Stimulated activated CD4-positive, alpha-beta T cell treated with anti-CD3 and anti-CD28 coated beads, TNF-alpha, amount 100 ng/mL, for 48 hours (primary cell): Measurements from ENCODE around the gene RNF4.

Experiments used
- DNase-seq, 3 donors: peaks; one replicate each; pipeline ENCODE4 v3.0.0-alpha.2; 2020; ENCODE audit warnings: low read depth in 3 of 3

The RNF4 gene

DNA sequence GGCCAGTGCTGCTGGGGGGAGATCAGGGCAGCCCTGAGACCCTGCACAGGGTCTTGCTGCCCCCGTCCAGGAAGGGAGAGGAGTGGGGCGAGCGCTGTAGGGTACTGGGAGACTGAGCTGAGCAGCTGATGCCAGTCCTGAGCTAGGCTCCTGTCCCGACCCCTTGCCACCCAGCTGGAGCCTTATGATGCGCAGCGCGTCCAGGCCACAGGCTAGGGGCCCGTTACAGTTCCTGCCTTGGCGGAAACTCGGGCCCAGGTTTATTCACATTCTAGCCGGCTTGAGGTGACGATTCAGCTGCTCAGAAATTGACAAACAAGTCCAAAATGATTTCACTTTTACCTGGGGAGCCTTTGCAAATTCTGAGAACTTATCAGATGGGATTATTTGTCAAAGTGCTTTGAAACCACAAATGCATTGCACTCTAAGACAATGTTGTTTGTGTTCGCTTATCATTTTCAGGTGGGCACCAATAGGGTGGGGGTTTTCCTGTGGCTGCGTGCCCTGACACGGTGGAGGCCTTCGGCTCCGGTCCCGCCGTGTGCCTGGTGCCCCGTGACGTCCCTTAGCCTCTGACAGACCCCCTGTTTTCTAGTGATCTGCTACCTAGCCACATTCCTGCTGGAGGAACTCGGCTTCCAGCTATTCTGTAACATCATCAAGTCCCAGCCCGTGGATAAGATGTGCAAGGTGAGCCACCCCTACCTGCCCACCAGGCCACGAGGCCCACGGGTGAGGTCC, 31.3 kb upstream of the RNF4 start:
- no peak for DNase-seq

DNA sequence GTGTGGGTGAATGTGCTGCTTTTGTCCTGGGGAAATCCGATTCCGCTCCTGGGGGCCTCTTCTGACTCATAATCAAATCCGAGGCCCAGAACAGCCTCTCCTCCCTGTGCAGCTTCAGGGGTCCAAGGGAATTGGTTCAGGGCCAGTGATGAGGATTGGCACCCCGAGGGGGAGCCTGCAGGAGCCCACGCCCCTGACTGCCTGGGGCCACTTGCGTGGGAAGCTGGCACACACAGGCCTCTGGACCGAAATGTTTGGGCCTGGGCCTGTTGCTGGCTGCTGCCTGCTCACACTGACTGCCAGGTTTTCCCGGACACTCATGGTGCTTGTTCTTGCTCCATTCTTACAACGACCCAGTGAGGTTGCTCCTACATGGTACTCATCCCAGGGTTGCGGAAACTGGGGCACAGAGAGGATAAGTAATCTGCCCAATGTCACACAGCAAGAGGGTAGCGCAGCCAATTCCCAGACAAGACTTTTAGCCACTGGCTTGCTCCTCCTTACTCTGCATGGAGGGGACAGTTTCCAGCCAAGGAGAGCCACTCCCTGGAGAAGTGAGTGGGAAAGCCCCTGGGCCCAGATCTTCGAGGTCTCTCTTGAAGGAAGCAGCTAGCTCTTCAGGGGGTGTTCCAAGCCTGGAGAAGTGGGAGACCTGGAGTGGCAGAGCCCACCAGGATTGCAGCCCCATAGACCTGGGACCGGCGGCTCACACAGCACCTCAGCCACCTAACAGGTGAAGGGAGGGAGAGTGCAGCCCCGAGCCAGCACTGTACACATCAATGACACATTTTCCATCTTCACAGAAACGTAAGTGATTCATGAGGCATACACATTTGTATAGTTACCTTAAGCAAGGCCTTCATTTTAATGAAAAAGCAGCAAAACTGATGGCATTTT, 29.8 kb upstream of the RNF4 start:
- no peak for DNase-seq

DNA sequence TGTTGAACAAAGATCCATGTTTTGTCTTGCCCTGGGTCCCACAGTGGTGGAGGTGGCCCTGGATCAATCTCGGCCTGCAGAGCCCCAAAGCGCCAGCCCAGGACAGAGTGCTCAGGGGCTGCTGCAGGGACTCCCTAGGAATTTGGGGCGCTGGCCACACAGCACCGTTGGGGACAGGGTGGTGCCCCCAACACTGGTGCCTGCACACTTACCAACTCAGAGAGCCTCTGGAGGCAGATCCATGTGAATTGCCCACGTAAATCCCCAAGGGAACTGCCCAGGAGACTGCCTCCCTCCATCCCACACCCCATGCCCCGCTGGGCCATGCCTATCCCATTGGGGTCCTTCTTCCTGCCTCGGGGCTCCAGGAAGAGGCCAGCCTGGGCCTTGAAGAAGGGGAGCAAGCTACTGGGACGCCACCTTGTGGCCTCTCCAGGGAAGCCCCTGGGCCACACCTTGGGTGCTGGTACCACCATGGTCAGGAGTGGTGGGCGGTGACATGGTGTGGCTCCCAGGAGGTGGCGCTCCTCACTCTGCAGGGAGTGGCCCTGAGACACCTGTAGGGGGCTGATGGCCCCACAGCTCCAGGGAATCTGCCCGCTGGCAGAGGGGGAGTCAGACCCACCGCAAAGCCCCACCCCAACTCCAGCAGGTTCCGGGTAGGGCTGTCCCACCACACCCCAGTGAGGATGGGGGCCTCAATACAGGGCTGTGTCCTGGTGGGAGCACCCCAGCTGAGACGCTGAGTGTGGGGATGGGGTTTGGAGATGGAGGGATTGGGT, 27.3 kb upstream of the RNF4 start:
- DNase-seq, result peak; percentile 65 to 78 (median 74)

DNA sequence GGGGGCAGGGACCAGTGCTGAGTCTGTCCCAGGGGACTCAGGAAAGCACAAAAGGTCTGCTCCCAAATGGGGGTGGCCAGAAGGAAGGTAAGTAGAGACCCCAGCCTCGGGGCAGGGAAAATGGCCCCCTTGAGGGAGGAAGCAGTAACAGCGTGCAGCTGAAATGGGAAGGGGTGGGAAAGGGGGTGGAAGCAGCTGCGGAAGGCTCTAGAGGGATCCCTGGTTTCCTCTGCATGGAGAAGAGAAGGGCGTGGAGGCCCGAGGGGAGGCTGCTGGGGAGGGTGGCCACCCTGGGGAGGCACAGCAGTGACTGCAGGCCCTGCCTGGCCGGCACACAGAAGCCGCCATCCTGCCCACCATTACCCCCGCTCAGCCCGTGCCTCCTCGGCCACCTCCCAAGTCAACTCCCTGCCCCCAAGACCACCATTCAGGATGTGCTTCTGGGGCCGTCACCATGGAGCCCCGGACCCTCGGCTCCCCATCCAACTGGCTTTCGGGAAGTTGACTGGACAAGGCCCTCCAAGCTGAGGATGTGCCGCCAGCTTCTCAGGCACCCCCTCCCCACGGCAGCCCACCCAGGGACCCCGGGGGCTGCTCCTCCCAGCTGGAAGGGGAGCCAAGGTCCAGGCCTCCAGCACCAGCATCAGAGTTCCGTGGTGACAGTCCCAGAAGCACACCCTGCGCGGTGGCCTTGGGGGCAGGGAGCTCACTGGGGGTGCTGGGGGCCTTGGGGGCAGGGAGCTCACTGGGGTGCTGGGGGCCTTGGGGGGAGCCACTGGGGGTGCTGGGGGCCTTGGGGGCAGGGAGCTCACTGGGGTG, 26.5 kb upstream of the RNF4 start:
- no peak for DNase-seq

DNA sequence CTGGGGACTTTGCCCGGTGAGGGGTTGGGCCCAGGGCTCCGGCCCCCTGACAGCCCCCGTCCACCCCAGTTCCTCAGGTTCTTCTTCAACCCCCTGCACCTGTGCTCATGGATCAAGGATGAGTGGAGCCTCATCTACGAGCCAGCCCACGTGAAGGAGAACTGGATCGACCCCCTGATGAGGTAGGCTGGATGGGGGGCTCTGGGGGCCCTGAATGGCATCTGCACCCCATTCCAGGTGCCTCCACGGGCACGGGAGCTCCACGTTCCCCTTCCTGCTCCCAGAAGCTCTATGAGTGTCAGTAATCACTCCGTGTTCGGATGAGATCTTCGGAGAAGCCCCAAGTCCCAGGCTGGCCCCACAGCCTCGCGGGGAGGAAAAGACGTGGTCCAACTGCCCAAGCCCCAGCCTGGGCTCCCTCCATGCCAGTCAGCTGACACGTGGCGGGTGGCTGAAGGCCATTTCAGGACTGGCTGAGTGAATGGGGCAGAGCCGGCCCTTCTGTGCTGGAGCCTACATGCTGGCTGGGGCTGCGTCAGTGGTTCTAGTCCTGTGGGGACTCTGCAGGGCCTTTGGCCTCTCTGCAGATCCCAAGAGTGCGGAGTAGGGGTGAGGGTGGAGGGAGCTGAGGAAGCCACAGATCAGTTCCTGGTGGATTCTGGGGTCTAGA, 25.7 kb upstream of the RNF4 start:
- no peak for DNase-seq

DNA sequence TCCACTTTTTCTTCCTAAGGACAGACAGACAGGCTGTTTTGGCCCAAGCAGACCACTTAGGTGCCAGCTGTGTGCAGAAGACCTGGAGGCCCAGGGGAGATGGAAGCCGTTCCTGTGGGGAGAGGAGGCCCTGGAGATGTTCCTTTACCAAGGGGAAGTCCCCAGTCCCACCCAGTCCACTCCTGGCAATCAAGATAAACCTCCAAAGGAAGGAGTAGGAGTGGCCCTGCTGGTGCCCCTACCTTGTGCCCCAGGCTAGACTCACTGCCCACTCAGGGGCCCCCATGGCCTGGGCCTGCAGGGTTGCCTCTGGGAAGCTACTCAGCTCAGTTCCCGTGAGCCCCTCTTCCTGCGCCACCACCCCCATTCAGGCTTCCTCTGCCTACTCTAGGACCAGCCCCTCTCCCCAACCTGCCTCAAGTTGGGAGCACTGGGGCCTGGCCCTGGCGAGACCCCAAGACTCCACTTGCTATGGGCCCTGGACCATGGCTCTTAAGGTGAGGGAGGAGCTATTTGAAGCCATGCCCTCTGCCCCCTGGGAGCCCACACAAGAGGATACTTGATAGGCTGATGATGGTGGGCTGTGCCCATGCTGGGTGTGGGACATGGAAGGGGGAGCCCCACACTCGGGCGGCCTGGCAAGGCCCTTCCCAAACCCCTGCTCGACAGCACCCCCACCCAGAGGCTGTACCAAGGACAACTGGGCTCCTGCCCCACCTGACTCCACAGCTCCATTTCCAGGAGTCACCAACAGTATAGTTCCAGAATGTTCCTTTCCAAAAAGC, 24.8 kb upstream of the RNF4 start:
- DNase-seq, result no peak

DNA sequence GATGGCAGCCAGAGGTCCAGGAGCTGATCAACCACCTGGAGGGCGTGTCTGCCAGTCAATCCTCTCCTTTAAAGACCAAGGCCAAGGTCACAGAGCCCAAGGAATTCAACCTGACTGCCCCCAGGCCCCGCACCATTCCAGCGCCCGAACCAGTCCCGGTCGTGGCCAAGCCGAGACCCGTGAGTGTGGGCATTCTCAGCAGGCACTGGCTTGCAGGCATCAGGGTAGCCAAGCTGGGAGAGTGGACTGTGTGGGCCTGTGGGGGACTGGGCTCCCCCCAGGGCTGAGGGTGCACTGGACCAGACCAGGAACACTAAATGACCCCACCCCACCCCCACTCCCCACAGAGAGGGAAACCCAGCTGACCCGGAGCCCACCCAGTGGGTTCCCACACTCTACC, 23.8 kb upstream of the RNF4 start:
- no peak for DNase-seq

DNA sequence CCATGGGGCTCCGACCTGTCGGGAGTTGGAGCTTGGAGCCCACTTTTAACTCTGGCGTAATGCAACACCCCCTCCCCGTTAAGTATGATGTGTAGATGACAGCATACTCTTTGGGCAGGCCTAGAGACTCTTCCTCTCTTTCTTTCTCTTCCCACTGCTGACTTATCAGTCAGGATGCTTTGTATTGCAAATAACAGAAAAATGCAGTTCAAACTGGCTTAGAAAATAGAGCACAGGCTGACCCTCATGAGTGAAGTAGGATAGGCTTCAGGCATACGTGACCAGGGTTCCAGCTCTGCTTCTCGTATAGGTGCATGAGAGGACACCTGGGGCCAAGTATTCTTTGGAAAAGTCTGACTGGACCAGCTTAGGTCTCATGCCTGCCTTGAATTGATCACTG, 23.3 kb upstream of the RNF4 start:
- no peak for DNase-seq

DNA sequence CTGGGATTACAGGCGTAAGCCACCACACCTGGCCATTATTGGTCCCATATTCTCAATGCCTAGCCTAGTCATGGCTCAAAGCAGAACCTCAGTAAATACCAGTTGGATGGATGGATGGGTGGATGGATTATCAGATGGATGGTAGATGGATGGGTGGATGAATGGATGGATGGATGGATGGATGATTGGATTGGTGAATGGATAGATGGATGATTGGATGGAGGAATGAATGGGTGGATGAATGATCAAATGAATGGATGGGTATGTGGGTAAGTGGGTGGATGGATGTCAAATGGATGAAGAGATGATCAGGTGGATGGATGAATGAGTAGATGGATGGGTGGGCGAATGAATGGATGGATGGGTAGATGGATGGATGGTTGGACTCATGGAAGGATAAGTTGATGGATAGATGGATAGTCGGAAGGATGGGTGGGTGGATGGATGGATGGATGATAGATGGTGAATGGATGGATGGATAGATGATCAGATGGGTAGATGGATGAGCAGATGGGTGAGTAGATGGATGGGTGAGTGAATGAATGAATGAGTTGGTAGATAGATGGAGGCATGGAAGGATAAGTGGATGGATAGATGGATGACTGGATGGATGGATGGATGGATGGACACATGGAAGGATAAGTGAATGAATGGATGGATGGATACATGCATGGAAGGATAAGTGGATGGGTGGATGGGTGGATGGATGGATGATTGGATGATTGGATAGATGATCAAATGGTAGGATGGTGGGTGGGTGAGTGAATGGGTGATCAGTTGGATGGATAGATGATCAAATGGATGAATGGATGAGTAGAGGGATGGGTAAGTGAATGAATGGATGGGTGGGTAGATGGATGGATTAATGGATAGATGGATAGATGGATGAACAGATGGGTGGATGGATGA, 22.0 kb upstream of the RNF4 start:
- no peak for DNase-seq

DNA sequence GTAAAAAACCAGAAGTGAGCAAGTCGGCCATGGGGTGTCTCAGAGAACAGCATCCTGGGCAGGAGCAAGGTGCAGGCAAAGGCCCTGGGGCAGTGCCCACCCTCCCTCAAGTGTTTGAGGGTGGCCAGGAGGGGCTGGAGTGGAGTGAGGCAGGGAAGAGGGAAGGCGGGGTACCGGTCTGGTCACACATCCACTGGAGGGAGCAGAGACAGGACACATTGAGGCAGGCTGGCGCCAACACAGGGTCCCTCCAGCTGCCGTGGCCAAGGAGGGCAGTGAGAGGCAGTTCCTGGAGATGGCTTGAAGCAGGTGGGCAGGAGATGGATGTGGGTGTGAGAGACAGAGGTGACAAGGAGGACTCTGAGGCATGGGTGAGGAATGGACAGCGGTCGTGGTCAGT, 20.3 kb upstream of the RNF4 start:
- no peak for DNase-seq

DNA sequence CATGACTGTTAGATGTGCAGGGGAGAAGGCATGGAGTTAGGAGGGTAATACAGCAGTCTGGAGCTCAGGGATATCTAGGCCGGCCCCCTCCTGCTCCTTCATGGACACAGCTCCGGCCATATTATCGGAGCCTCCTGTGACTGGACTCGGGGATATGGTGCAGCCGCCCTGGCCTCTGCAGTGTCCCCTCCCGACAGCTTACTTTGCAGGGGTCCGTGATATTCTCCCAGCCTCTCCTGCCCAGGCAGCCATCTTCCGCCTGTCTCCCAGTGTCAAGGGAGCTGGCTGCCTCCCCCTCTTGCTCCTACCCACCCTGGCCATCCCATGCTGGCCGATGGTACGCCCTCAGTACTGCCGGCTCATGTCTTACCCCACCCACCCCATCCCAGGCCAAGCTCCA, 19.9 kb upstream of the RNF4 start:
- DNase-seq, result no peak

DNA sequence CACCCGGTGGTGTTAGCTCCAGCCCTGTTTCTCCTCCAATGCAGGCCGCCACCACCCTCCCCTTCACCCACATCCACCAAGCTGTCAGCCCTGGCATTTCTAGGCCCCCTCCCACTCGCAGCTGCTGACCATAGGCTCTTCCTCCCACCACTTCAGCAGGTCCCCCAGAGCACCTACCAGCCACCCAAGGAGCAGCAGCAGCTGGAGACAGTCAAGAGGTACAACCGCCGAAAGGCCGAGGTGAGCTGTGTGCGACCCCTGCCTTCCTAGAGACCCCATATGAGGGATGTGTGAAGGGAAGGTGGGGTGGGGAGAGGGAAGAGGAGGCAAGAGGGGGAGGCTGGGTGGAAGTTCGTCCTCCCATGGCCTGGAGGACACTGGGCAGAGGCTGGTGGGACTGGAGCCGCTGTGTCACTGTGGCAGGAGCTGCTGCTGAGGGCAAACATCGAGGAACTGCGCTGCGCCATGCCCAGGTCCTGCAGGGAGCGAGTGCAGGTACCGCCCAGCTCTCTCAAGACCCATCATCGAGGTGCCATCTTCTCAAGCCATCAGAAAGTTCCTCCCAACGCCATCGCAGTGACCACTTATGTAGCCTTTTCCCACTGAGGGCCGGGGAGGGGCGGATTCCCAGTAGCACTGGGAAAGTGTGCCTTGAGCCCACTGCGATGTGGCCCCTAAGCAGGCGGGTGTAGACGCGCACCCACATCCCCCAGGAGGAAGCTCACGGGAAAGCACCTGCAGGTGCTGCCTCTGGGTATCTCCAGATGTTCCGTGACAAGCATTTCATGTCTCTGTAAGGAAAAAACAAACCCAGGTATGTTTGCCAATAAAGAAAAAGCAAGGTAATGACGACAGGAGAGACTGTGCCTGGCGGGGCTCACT, 19.2 kb upstream of the RNF4 start:
- no peak for DNase-seq

DNA sequence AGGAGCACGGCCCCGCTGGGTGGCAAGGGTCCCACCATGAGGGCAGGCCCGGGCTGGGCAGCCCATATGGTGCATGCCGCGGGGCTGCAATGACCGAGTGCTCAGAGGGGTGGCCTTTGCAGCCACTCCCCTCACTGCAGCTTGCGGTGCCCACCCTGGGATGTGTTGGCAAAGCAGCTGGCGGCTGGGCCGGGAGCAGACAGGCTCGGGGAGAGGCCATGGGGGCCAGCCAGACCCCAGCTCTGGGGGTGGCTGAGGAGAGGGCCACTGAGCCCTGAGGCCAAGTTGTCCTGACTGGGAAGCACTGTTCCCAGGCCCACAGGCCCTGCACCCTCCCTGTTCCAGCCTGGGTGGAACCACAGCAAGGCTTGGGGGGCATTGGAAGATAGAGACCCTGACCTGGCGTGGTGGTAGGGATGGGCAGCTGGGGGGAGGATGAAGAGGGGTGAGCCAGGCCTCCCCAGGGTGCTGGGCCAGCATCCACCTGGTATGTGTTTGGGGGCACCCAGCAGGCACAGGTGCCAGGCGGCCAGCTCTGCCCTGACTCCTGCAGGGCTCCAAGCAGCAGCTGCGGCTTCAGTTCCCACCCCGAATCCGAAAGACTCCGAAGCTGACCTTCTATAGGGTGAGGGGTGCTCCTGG, 18.4 kb upstream of the RNF4 start:
- DNase-seq, result no peak

DNA sequence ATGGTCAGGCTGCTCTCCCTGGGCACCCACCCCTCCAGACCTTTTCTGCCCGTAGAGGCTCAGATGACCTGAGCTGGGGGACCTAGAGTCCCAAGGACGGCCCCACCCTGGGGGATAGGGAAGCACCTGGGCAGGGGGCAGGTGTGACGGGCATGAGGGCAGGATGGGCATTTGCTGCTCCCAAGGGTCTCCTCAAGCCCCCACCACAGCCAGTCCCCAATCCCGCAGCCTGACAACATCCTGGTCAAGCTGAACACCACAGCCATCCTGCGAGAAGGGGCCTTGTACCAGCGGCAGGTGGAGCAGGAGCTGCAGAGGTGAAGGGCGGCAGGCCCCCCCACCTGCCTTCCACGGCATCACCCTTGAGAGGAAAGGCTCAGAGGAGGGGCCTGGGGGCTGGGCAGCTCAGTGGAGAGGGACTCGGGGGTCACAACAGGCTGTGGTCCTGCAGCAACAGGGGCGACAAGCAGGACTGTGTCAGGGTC, 17.8 kb upstream of the RNF4 start:
- DNase-seq, result no peak

DNA sequence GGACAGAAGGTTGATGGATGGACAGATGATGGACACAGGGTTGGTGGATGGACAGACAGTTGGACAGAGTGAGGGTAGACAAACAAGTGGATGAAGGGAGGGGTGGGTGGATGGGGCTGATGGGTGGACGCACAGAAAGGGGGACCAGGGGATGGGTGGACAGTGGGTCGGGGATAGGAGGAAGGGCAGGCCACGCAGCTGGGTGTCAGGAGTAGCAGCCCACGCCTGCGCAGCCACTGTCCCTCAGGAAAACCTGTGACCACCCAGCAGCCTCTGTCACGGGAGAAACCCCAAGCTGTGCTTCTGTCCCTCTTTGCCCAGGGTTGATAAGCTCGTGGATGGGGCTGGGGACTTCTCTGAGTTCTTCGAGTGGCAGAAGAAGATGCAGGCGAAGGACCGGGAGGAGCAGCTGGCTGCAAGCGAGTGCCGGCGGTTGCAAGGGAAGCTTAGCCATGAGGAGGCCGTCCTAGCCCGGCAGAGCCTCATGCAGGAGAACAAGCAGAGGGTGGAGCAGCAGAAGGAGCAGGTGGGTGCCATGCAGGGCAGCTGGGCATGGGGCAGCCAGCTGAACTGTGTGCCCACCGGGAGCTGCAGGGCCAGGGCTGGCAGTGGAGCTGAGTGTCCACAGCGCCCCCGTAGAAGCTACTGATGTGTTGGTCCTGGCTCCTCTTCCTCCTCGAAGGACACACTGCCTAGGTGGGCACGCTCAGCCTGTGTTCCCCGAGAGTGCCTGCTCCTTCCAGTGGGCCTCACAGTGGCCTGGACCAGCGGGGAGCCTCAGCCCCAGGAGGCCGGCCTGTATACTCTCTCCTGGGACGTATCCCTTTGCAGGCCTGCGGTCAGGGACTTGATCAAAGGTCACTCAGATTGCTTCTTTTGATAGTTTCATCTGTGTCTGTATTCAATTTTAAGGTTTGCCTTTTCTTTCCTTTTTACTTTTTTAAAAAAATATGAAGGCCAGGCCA, 16.8 kb upstream of the RNF4 start:
- no peak for DNase-seq
